ENCODE results near the gene SYNE1.
"Not testable (repeated sequence)": the region's sequence is repeated elsewhere in the genome, so short reads cannot be mapped to it uniquely, and the experiment has no call there.

Gene SYNE1

DNA sequence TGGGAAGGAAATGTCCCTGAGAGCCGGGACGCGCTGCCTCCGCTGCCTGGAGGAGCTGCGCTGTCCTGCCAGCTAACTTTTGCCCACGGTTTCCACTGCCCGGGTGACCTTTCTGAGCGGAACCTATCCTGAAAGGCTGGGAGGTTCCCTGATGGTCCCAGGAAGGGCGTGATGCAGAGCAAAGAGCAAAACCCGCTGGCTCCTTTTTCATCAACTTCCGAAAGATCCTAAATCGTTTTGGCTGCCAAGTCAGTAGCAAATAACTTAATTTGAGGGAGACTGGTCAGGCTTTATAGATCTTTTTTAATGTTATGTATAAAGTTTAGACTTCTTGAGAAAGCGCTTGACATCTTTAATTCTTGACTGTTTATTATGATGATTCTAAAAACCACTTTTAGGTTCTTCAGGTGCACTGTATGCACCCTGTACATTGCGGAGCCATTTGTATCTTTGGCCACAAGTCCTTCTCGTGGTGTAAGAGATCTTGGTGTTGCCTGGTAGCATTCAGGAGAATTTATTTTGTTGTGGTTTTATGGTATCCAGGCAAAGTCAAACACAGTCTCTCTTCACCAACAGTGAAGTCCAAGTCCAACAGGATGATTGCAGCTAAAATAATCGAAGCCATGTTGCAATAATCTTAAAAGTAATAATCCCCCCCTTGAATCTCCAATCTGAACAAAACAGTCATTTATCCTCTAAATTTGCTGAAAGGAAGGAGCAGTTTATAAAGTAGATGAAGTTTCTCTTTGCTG lies at the start of gene SYNE1:
TSS of gene SYNE1 (minus strand) at position 67 of the 752 bp plus-strand sequence. CDS start 9,031 bp downstream, outside the sequence.
- DNase-seq (ENCODE audit: low spot score), result no peak

DNA sequence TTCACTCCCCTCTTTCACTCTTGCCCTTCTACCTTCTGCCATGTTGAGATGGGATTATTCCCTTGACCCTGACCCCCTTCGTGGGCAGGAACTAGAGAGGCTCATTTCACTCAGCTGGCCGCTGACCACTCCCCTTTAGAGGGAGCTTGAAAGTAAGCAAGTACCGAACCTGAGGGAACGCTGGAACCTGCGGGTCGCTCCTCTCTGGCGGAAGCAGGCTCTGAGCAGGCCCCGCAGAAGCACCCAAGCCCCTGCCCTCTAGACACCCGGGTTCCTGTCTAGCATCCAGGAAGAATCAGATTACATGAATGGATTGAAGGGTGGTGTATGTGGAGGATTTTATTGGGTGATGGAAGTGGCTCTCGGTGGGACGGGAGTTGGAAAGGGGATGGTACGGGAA lies 48.7 kb upstream of the SYNE1 start:
- DNase-seq (ENCODE audit: low spot score), result no peak

- DNase-seq (ENCODE audit: low spot score), result not testable (repeated sequence)
Observed at GRCh38 chr6:152682935-152683334, 45.8 kb upstream of the SYNE1 start.

- no peak for DNase-seq (ENCODE audit: low spot score)
Observed at GRCh38 chr6:152682141-152682540, 45.0 kb upstream of the SYNE1 start.

GRCh38 chr6:152680879-152681517 lies 43.8 kb upstream of the SYNE1 start:
- DNase-seq (ENCODE audit: low spot score), result no peak

DNA sequence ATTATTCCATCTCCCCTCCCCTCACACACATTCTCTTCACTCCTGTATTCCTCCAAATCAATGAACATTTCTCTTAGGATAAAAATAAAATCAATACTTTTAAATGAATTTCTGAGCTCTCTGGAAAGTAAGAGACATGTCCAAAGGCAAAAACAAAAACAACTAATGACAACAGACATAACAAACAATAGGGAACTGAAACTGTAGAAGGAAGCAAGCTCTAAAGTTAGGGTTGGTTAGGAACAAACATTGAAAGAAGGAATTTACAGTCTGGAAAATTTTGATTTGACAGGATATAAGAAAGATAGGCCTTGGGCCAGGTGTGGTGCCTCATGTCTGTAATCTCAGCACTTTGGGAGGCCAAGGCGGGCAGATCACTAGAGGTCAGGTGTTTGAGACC lies 43.0 kb upstream of the SYNE1 start:
- no peak for DNase-seq (ENCODE audit: low spot score)

DNA sequence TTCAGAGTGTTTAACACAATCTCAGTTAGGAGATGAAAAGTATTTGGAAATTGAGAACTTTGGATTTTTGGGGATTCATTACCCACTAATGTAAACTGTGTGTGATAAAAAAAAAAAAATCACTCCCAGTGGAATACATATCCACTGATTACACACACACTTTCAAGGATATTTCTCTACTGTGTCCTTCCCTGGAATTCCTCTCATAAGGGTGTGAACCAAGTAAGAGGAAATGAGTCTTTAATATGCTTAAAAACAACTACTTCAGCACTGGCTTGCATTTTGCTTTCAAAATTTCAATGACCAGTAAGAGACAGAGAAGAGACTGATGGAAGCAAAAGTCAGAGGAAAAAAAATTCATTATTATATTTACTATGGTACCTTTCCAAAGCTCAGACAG lies 36.1 kb upstream of the SYNE1 start:
- no peak for DNase-seq (ENCODE audit: low spot score)

DNA sequence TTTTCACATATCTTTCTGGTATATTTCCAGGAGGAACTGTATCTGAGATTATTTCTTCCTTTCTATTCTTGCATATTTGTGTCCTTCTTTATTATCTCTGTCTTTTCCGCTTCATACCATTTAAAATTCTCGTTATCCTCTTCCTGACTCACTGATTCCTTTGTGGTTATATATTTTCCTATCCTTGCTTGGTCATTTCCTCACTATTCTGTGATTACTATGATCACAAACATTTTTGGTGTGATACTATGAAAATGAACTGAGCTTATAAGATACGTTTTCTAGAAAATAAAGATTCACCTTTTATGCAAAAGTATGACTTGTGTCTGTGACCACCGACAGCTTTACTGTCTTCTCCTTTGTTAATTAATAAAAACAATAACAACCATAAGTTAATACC lies 34.0 kb upstream of the SYNE1 start:
- DNase-seq (ENCODE audit: low spot score), result no peak

- DNase-seq (ENCODE audit: low spot score), result peak; percentile 15
Observed at GRCh38 chr6:152669895-152670294, 32.7 kb upstream of the SYNE1 start.

DNA sequence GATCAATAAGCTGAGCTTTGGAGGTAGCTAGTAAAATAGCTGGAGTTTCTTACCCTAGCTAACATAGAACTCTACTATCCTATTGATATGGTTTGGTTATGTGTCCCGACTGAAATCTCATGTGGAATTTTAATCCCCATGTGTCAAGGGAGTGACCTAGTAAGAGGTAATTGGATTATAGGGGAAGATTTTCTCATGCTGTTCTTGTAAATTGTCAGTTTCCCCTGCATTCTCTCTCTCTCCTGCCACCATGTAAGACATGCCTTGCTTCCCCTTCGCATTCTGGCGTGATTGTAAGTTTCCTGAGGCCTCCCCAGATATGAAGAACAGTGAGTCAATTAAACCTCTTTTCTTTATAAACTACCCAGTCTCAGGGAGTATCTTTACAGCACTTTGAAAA lies 24.6 kb upstream of the SYNE1 start:
- no peak for DNase-seq (ENCODE audit: low spot score)

GRCh38 chr6:152651986-152652385 lies 14.8 kb upstream of the SYNE1 start:
- no peak for DNase-seq (ENCODE audit: low spot score)

GRCh38 chr6:152648105-152648504 lies 10.9 kb upstream of the SYNE1 start:
- DNase-seq (ENCODE audit: low spot score), result no peak

GRCh38 chr6:152646732-152647131 lies 9.6 kb upstream of the SYNE1 start:
- not testable (repeated sequence) for DNase-seq (ENCODE audit: low spot score)

DNA sequence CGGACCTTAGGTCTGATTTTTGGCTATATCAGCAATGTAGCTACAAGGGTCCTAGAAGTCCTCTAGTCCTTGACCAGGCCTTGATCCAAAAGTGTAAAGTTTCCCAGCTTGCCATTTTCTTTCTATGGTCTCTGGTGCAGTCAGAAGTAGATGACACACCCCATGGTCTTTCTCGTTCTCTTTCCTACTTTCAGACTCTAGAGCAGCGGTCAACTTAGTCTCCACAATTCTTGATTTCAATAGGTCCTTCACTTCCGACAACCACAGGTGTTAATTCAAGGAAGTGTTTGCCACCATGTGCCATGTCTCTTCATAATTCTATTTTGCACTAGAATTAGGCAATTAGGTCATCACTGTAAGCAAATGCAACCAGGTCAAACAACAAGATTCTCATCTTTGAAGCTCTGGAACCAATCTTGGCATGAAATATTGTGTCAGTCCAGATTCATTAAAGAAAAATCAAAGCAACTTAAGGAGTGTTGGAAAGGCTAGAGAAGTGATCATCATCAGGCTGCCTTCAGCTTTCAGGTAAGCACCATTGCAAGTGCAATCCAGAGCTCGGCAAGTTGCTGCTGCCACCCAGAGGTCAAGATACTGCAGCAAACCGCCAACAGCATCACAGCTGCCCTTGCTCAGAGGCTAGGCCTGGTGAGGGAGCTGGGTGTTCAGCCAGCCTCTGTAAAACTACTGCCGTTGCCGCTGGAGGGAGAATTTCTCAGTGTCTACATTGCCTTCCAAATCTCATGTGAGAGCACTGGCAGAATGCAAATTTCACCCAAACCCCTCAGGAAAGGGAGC lies 5.6 kb upstream of the SYNE1 start:
- DNase-seq (ENCODE audit: low spot score), result peak; percentile 74

GRCh38 chr6:152636609-152637295 lies 410 bp downstream of the SYNE1 start:
- no peak for DNase-seq (ENCODE audit: low spot score)

GRCh38 chr6:152636021-152636608 lies 1.0 kb downstream of the SYNE1 start:
- peak; percentile 34 for DNase-seq (ENCODE audit: low spot score)

- DNase-seq (ENCODE audit: low spot score), result no peak
Observed at GRCh38 chr6:152634773-152635172, 2.4 kb downstream of the SYNE1 start.

DNA sequence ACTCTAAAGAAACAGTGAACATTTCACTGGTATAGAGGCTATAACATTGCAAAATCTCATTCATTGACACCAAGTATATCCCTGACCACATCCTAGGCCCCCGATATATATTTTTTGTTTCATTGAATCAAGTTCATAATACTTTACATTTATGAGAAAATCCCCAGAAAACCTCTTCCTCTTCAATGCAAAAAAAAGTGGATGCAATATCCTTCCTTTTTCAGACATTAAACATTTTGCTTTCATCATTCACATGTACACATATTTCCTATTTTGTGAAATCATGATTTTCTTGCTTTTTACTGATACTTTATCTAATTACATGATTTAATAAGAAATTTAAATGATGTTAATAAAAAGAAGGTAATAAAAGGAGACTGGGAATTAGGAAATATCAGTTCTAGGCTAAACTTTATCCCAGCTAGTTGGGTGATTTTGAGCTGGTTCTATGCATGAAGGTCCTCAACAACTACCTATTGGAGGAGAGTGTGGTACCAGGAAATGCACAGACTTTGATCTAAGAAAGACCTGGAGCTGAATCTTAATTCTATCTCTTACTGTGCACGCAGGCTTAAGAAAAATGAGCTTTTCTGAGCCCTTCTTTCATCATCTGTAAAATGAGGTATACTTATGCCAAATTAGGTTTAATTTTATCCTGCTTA lies 4.9 kb downstream of the SYNE1 start:
- no peak for DNase-seq (ENCODE audit: low spot score)

DNA sequence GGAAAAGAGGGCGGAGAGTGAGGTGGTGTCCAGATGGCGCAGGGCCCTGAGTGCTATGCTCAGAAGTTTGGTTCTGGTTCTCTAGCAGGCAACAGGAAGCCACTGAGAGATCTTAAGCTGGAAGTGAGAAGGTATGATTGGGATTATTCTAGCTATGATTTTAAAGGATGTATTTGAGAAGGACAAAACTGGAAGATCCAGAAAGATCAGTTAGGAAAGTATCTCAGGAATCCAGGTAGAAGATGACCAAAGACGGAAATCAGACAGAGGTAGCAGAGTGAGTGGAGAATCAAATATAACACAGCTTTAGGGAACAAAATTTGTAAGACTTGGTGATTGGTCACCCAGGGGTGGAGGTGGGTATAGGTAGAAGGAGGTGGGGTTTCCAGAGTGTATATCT lies 5.8 kb downstream of the SYNE1 start:
- no peak for DNase-seq (ENCODE audit: low spot score)

DNA sequence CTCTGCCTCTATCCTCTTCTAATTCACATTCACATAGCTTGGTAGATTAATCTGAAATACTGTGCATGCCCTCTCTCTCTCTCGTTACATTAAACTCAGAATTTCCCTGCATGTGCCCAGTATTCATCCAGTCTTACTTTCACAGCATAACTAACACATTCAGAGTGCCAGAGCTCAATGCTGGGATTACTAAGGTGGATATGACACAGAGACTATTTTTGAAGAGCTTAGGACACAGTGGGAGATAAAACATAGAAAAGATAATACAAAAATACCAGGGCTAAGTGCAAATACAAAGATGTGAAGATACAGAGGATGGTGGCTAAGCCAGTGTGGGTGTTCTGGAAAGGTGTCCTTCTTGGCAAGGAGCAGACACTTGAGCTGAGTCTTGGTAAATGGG lies 6.3 kb downstream of the SYNE1 start:
- DNase-seq (ENCODE audit: low spot score), result no peak

DNA sequence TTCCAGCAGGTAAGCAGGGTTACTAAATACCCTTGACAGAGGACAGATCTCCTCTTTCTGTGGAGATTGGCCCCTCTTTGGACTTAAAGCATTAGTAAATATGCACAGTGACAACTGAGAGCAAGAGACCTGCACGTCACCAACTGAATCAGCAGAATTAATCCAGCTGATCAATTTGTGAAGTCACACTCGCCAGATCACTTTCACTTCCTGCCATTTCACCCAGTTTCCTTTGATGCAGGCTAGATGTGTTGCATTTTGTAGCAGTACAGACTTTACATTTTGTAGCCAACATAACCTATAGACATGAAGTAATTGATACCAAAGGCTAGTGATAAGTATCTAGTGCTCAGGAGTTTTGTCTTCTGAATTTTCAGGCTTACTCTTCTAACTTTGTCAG lies 11.9 kb downstream of the SYNE1 start:
- DNase-seq (ENCODE audit: low spot score), result no peak
